ENCODE measurements around the gene GRID2. TPM values are rescaled to one million over a fixed set of nuclear protein-coding genes. Genes with fewer than 3 reads are reported as not detected.
"Not testable (repeated sequence)": the region's sequence is repeated elsewhere in the genome, so short reads cannot be mapped to it uniquely, and the experiment has no call there.

Gene GRID2
- total and polyA plus RNA-seq, 9 of the 15 experiments (the other 6 are each of a cell fraction or from before 2014, with no cell fraction given), result 0.04 TPM; not detected in 7

GRCh38 chr4:92447255-92447905 lies 143.6 kb downstream of the GRID2 start:
- H3K36me3 ChIP-seq (ENCODE audit: control insufficient read depth, insufficient read depth, low read length), result no peaks in the 10 kb centered on the region
- no peak for ATAC-seq
- no peak for TF ChIP-seq ZNF511 (CRISPR knock-in tag; IDR thresholded peaks at IDR 0.05)
- no peak for TF ChIP-seq CHD4 (IDR thresholded peaks at IDR 0.05; ENCODE audit: insufficient read depth, insufficient replicate concordance, low read depth, low read length, poor library complexity, severe bottlenecking)
- TF ChIP-seq ZNF384 (IDR thresholded peaks at IDR 0.05; ENCODE audit: low read depth, low read length), result no peak
- no peak for TF ChIP-seq SP1 (CRISPR knock-in tag; IDR thresholded peaks at IDR 0.05)
- TF ChIP-seq GATAD2A (IDR thresholded peaks at IDR 0.05), result no peak
- TF ChIP-seq PCBP1 (IDR thresholded peaks at IDR 0.05; ENCODE audit: low read depth, low read length, poor library complexity, severe bottlenecking), result no peak
- no peak overlapping the region for H2AFZ ChIP-seq (ENCODE audit: low read depth, low read length)
- DNase-seq (ENCODE audit: extremely low read depth in 1 of 4, low spot score in 3 of 4), result no peak
- no peaks in the 10 kb centered on the region for H3K4me1 ChIP-seq (replicated peaks in 1 of 2; ENCODE audit: control insufficient read depth in 2 of 2, insufficient read depth in 2 of 2, low read length in 2 of 2)
- H3K27me3 ChIP-seq (ENCODE audit: control insufficient read depth in 2 of 2, insufficient read depth in 2 of 2, low read length in 2 of 2), result no peaks in the 10 kb centered on the region
- H3K9me3 ChIP-seq (replicated peaks; ENCODE audit: control insufficient read depth, insufficient read depth, low read depth, low read length), result 0 out of 2 replicates have a peak, but pooled peaks cover 2% of the 10 kb centered on the region
- POLR2A ChIA-PET, result no interaction called here
- H4K20me1 ChIP-seq (replicated peaks; ENCODE audit: control insufficient read depth, insufficient read depth, low read length), result no peaks in the 10 kb centered on the region
- no TSS peak for BruUV-seq (replicated peaks)
- no peak for FAIRE-seq
- intact Hi-C loops (cut with micrococcal nuclease), result no loop called here
- CTCF ChIA-PET (ENCODE audit: low intra/inter-chr PET ratio), result no interaction called here
- no peak overlapping the region for H3K4me2 ChIP-seq (ENCODE audit: insufficient read depth, low read length)
- H3K79me2 ChIP-seq (ENCODE audit: control insufficient read depth, insufficient read depth, low read length), result no peaks in the 10 kb centered on the region
- in situ Hi-C loops (cut with MboI), result no loop called here
- WGBS (ENCODE audit: insufficient coverage, low coverage, missing lambda C conversion rate), result 0% methylated on average over 1 of the region's 1 CpG
- H3K9ac ChIP-seq (ENCODE audit: insufficient read depth in 1 of 2, low read depth in 2 of 2, low read length in 2 of 2), result no peak overlapping the region
- no peak overlapping the region for H3K27ac ChIP-seq (ENCODE audit: extremely low read depth, low read depth, low read length)
- H3K4me3 ChIP-seq, result no peak overlapping the region
- no peaks in the 10 kb centered on the region for H3K9me1 ChIP-seq (ENCODE audit: control insufficient read depth, insufficient read depth, low read length)

- BruUV-seq (replicated peaks); H2AFZ ChIP-seq (ENCODE audit: low read depth, low read length); H3K4me2 ChIP-seq (ENCODE audit: insufficient read depth, low read length); FAIRE-seq; POLR2A ChIA-PET; H3K9ac ChIP-seq (ENCODE audit: insufficient read depth in 1 of 2, low read depth in 2 of 2, low read length in 2 of 2); in situ Hi-C loops (cut with MboI); H3K4me1 ChIP-seq (replicated peaks in 1 of 2; ENCODE audit: control insufficient read depth in 2 of 2, insufficient read depth in 2 of 2, low read length in 2 of 2); H3K9me1 ChIP-seq (ENCODE audit: control insufficient read depth, insufficient read depth, low read length); CTCF ChIA-PET (ENCODE audit: low intra/inter-chr PET ratio); H3K4me3 ChIP-seq; H3K36me3 ChIP-seq (ENCODE audit: control insufficient read depth, insufficient read depth, low read length); H3K79me2 ChIP-seq (ENCODE audit: control insufficient read depth, insufficient read depth, low read length); H3K27me3 ChIP-seq (ENCODE audit: control insufficient read depth in 2 of 2, insufficient read depth in 2 of 2, low read length in 2 of 2); DNase-seq (ENCODE audit: extremely low read depth in 1 of 4, low spot score in 3 of 4); ATAC-seq; H4K20me1 ChIP-seq (replicated peaks; ENCODE audit: control insufficient read depth, insufficient read depth, low read length); H3K27ac ChIP-seq (ENCODE audit: extremely low read depth, low read depth, low read length); H3K9me3 ChIP-seq (replicated peaks; ENCODE audit: control insufficient read depth, insufficient read depth, low read depth, low read length); intact Hi-C loops (cut with micrococcal nuclease): not testable (repeated sequence)
- WGBS (ENCODE audit: insufficient coverage, low coverage, missing lambda C conversion rate), result 0% methylated on average over 5 of the region's 5 CpGs
Measured at GRCh38 chr4:92448176-92448575, 144.4 kb downstream of the GRID2 start.
